ENCODE measurements around the gene ARMC12.

- TF ChIP-seq, protein P1, sequence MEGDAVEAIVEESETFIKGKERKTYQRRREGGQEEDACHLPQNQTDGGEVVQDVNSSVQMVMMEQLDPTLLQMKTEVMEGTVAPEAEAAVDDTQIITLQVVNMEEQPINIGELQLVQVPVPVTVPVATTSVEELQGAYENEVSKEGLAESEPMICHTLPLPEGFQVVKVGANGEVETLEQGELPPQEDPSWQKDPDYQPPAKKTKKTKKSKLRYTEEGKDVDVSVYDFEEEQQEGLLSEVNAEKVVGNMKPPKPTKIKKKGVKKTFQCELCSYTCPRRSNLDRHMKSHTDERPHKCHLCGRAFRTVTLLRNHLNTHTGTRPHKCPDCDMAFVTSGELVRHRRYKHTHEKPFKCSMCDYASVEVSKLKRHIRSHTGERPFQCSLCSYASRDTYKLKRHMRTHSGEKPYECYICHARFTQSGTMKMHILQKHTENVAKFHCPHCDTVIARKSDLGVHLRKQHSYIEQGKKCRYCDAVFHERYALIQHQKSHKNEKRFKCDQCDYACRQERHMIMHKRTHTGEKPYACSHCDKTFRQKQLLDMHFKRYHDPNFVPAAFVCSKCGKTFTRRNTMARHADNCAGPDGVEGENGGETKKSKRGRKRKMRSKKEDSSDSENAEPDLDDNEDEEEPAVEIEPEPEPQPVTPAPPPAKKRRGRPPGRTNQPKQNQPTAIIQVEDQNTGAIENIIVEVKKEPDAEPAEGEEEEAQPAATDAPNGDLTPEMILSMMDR (conservative IDR thresholded peaks at IDR 0.05 in 1 of 2, IDR thresholded peaks at IDR 0.05 in 1 of 2; ENCODE audit: low read depth in 1 of 2, low read length in 2 of 2) = no peak
- no peak for TF ChIP-seq EZH2 (IDR thresholded peaks at IDR 0.05; ENCODE audit: low read length, missing control alignments)
Measured at GRCh38 chr6:35778437-35778836, 41.6 kb downstream of the ARMC12 start.

Measured in fibroblast of lung (primary cell).